Parathyroid adenoma (tissue), 2 donors: Measurements from ENCODE around the gene CD84.

Source experiments
- H2AFZ ChIP-seq: fragments of 300-600 bp; sonication (generic); one replicate; pipeline ENCODE4 v1.7.0; 2017; ENCODE audit warnings: antibody characterized with exemption, mild to moderate bottlenecking
- H3K27ac ChIP-seq: fragments of 300-600 bp; sonication (generic); one replicate; pipeline ENCODE4 v1.7.0; 2017
- H3K27me3 ChIP-seq: fragments of 300-600 bp; sonication (generic); one replicate; pipeline ENCODE4 v1.7.0; 2017; ENCODE audit warnings: low read length; ENCODE audit not compliant: control insufficient read depth, insufficient read depth
- H3K36me3 ChIP-seq: fragments of 300-600 bp; sonication (generic); one replicate; pipeline ENCODE4 v1.7.0; 2017; ENCODE audit warnings: low read length; ENCODE audit not compliant: control insufficient read depth, insufficient read depth
- H3K4me1 ChIP-seq: fragments of 300-600 bp; sonication (generic); one replicate; pipeline ENCODE4 v1.7.0; 2017; ENCODE audit warnings: control low read depth
- H3K4me2 ChIP-seq: fragments of 300-600 bp; sonication (generic); one replicate; pipeline ENCODE4 v1.7.0; 2017; ENCODE audit warnings: low read length
- H3K4me3 ChIP-seq: fragments of 300-600 bp; sonication (generic); one replicate; pipeline ENCODE4 v1.7.0; 2017; ENCODE audit warnings: low read depth, low read length
- H3K79me2 ChIP-seq: fragments of 300-600 bp; sonication (generic); one replicate; pipeline ENCODE4 v1.7.0; 2017; ENCODE audit warnings: control low read depth
- H3K9ac ChIP-seq: fragments of 300-600 bp; sonication (generic); one replicate; pipeline ENCODE4 v1.7.0; 2017; ENCODE audit warnings: mild to moderate bottlenecking
- H3K9me3 ChIP-seq: fragments of 300-600 bp; sonication (generic); one replicate; pipeline ENCODE4 v1.7.0; 2017; ENCODE audit warnings: low read length; ENCODE audit not compliant: control insufficient read depth
- CTCF ChIP-seq: fragments of 300-600 bp; sonication (generic); IDR thresholded peaks from one replicate; pipeline ENCODE4 v1.7.0; 2017; ENCODE audit warnings: antibody characterized with exemption, mild to moderate bottlenecking
- donor health status: primary hyperparathyroidism.

Gene CD84

GRCh38 chr1:160539990-160540858 is 39.1 kb downstream of the CD84 start:
- H3K36me3 ChIP-seq: peaks cover 3% of the 10 kb centered on the region
- H3K27ac ChIP-seq: no peak overlapping the region
- H3K9me3 ChIP-seq: no peaks in the 10 kb centered on the region
- no peak overlapping the region for H3K4me3 ChIP-seq
- H3K79me2 ChIP-seq: no peaks in the 10 kb centered on the region
- H3K27me3 ChIP-seq: no peaks in the 10 kb centered on the region
- no peak for TF ChIP-seq CTCF
- no peaks in the 10 kb centered on the region for H3K4me1 ChIP-seq
- no peak overlapping the region for H2AFZ ChIP-seq
- no peak overlapping the region for H3K4me2 ChIP-seq
- no peak overlapping the region for H3K9ac ChIP-seq

GRCh38 chr1:160539684-160539989 is 39.7 kb downstream of the CD84 start:
- Histone ChIP-seq H3K27ac (no peak overlapping the region), H3K4me2 (no peak overlapping the region), H2AFZ (no peak overlapping the region), H3K27me3 (no peaks in the 10 kb centered on the region), H3K4me3 (no peak overlapping the region), H3K4me1 (no peaks in the 10 kb centered on the region), H3K36me3 (peaks cover 3% of the 10 kb centered on the region), H3K9ac (no peak overlapping the region), H3K9me3 (no peaks in the 10 kb centered on the region), H3K79me2 (no peaks in the 10 kb centered on the region)
- TF ChIP-seq CTCF: no peak

- Histone ChIP-seq H3K4me1 (no peaks in the 10 kb centered on the region), H2AFZ (no peak overlapping the region), H3K4me2 (no peak overlapping the region), H3K27ac (no peak overlapping the region), H3K27me3 (no peaks in the 10 kb centered on the region), H3K9ac (no peak overlapping the region), H3K79me2 (no peaks in the 10 kb centered on the region), H3K4me3 (no peak overlapping the region), H3K9me3 (no peaks in the 10 kb centered on the region), H3K36me3 (peaks cover 3% of the 10 kb centered on the region)
- no peak for TF ChIP-seq CTCF
These were observed 40.2 kb downstream of the CD84 start for GRCh38 chr1:160538985-160539651.

DNA sequence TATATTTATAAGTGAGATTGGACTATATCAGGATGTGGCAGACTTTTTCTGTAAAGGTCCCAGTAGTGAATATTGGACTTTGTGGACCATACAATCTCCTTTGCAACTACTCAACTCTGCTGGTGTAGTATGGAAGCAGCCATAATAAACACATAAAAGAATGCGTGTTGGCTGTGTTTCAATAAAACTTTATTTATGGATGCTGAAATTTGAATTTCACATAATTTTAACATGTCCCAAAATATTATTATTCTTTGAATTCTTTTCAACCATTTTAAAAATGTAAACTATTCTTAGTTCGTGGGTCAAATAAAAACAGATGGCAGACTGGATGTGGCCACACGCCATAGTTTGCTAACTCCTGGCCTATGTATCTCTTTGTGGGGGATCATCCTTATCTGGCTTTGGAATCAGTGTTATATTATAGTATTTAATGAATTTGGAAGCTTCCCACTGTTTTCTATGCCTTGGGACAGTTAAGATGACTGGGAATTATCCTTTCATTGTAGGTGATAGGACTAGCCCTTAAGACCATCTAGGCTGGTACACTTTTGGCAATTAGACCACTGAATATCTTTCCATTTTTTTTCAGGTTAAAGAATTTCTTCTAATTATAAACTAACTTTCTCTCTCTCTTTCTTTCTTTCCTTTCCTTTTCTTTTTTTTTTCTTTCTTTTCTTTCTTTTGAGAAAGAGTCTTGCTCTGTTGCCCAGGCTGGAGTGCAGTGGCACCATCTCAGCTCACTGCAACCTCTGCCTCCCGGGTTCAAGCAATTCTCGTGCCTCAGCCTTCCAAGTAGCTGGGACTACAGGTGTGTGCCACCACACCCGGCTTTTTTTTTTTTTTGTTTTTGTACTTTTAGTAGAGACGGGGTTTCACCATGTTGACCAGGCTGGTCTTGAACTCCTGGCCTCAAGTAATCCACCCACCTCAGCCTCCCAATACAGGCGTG is 41.3 kb downstream of the CD84 start:
- Histone ChIP-seq H3K4me1 (no peaks in the 10 kb centered on the region), H3K9ac (no peak overlapping the region), H3K79me2 (no peaks in the 10 kb centered on the region), H3K4me2 (no peak overlapping the region), H3K9me3 (no peaks in the 10 kb centered on the region), H3K36me3 (peaks cover 3% of the 10 kb centered on the region), H3K27me3 (no peaks in the 10 kb centered on the region), H2AFZ (no peak overlapping the region), H3K4me3 (no peak overlapping the region), H3K27ac (no peak overlapping the region)
- no peak for TF ChIP-seq CTCF
